GM18951 (cell line): ENCODE data around the gene FOXJ2.
"Not testable (repeated sequence)": the region's sequence is repeated elsewhere in the genome, so short reads cannot be mapped to it uniquely, and the experiment has no call there.

ENCODE experiments used
- POLR2A ChIP-seq: IDR thresholded peaks from 4 replicates; pipeline ENCODE4 v1.6.1; 2011; ENCODE audit warnings: mild to moderate bottlenecking; ENCODE audit not compliant: insufficient read length, insufficient read depth; ENCODE audit errors: extremely low read depth
- in situ Hi-C: fragments of 300-500 bp; cut with MboI; formaldehyde crosslinking; loops from one replicate; pipeline ENCODE4 v1.12.0; 2022; ENCODE audit warnings: low sequenced_read_pairs, mixed read lengths, inconsistent platforms; ENCODE audit not compliant: unreplicated experiment

The FOXJ2 gene

GRCh38 chr12:8032242-8033152, at the start of gene FOXJ2:
Gene FOXJ2 (plus strand): TSS chr12:8032716. CDS start chr12:8039833, 7,117 bp downstream.
- in situ Hi-C loops: no loop called here
- peak; percentile 60 for TF ChIP-seq POLR2A

GRCh38 chr12:7983019-7983418, 49.5 kb upstream of the FOXJ2 start:
- in situ Hi-C loops: not testable (repeated sequence)

- in situ Hi-C loops: not testable (repeated sequence)
These were observed 49.1 kb upstream of the FOXJ2 start for GRCh38 chr12:7983460-7983859.

- TF ChIP-seq POLR2A: no peak
- in situ Hi-C loops: no loop called here
These were observed 47.6 kb upstream of the FOXJ2 start for GRCh38 chr12:7984900-7985299.

- TF ChIP-seq POLR2A: no peak
These were observed 46.6 kb upstream of the FOXJ2 start for GRCh38 chr12:7985802-7986418.

GRCh38 chr12:7989827-7990491, 42.6 kb upstream of the FOXJ2 start:
- no peak for TF ChIP-seq POLR2A
- in situ Hi-C loops: loop anchor here (10.0 kb wide), 2 partner anchors 55 to 125 kb away; partner anchors contain the start of gene SLC2A3

More at GRCh38 chr12:7985802-7986418, 46.6 kb upstream of the FOXJ2 start:
- in situ Hi-C loops: no loop called here

GRCh38 chr12:7991535-7991934, 41.0 kb upstream of the FOXJ2 start:
- in situ Hi-C loops: loop anchor here (10.0 kb wide), 2 partner anchors 57 to 127 kb away; partner anchors contain the start of gene SLC2A3

GRCh38 chr12:7994731-7995205, 37.7 kb upstream of the FOXJ2 start:
- no peak for TF ChIP-seq POLR2A
- in situ Hi-C loops: loop anchor here (10.0 kb wide), 2 partner anchors 60 to 130 kb away; partner anchors contain the start of gene SLC2A3

More at GRCh38 chr12:7991535-7991934, 41.0 kb upstream of the FOXJ2 start:
- no peak for TF ChIP-seq POLR2A

- no peak for TF ChIP-seq POLR2A
- in situ Hi-C loops: loop anchor here (10.0 kb wide), 2 partner anchors 61 to 131 kb away; partner anchors contain the start of gene SLC2A3
These were observed 37.1 kb upstream of the FOXJ2 start for GRCh38 chr12:7995266-7995963.

GRCh38 chr12:8000827-8001226, 31.7 kb upstream of the FOXJ2 start:
- in situ Hi-C loops: not testable (repeated sequence)

GRCh38 chr12:8001496-8001895, 31.0 kb upstream of the FOXJ2 start:
- in situ Hi-C loops: not testable (repeated sequence)

- in situ Hi-C loops: not testable (repeated sequence)
These were observed 27.6 kb upstream of the FOXJ2 start for GRCh38 chr12:8004897-8005296.

GRCh38 chr12:8011331-8011730, 21.2 kb upstream of the FOXJ2 start:
- in situ Hi-C loops: no loop called here
- no peak for TF ChIP-seq POLR2A
